HG03159 (cell line): ENCODE data around the gene DONSON.
"Not testable (repeated sequence)": the region's sequence is repeated elsewhere in the genome, so short reads cannot be mapped to it uniquely, and the experiment has no call there.

Experiments used
- ATAC-seq: cut with Tn5 transposase; IDR thresholded peaks from one replicate; pipeline ENCODE4 v1.9.1; 2021; ENCODE audit warnings: mild to moderate bottlenecking, moderate library complexity; ENCODE audit not compliant: unreplicated experiment

DONSON gene

GRCh38 chr21:33588485-33589335 is at the start of gene DONSON:
TSS of gene DONSON (minus strand) at chr21:33588684. CDS start at chr21:33588641, 43 bp downstream.
- ATAC-seq, result peak; percentile 82

- ATAC-seq, result no peak
Observed at GRCh38 chr21:33634254-33634653, 45.8 kb upstream of the DONSON start.

- ATAC-seq, result not testable (repeated sequence)
Observed at GRCh38 chr21:33626151-33626550, 37.7 kb upstream of the DONSON start.

GRCh38 chr21:33622253-33622652 is 33.8 kb upstream of the DONSON start:
- no peak for ATAC-seq

- no peak for ATAC-seq
Observed at GRCh38 chr21:33619726-33620125, 31.2 kb upstream of the DONSON start.

GRCh38 chr21:33618407-33618806 is 29.9 kb upstream of the DONSON start:
- no peak for ATAC-seq

GRCh38 chr21:33617565-33617964 is 29.1 kb upstream of the DONSON start:
- ATAC-seq, result not testable (repeated sequence)

GRCh38 chr21:33611006-33611744 is 22.7 kb upstream of the DONSON start:
- ATAC-seq, result no peak

- ATAC-seq, result no peak
Observed at GRCh38 chr21:33608559-33608958, 20.1 kb upstream of the DONSON start.

- ATAC-seq, result no peak
Observed at GRCh38 chr21:33598051-33598450, 9.6 kb upstream of the DONSON start.

- peak; percentile 27 for ATAC-seq
Observed at GRCh38 chr21:33587792-33588484, 546 bp downstream of the DONSON start.

- no peak for ATAC-seq
Observed at GRCh38 chr21:33586927-33587326, 1.6 kb downstream of the DONSON start.

GRCh38 chr21:33584455-33584854 is 4.0 kb downstream of the DONSON start:
- ATAC-seq, result no peak

GRCh38 chr21:33578959-33579542 is 9.4 kb downstream of the DONSON start:
- ATAC-seq, result no peak

- no peak for ATAC-seq
Observed at GRCh38 chr21:33578214-33578613, 10.3 kb downstream of the DONSON start.

GRCh38 chr21:33576741-33577141 is 11.7 kb downstream of the DONSON start:
- ATAC-seq, result not testable (repeated sequence)

GRCh38 chr21:33572350-33572749 is 16.1 kb downstream of the DONSON start:
- ATAC-seq, result no peak

- ATAC-seq, result no peak
Observed at GRCh38 chr21:33569991-33570390, 18.5 kb downstream of the DONSON start.

- no peak for ATAC-seq
Observed at GRCh38 chr21:33568448-33568847, 20.0 kb downstream of the DONSON start.

- ATAC-seq, result no peak
Observed at GRCh38 chr21:33567914-33568313, 20.6 kb downstream of the DONSON start.

GRCh38 chr21:33566514-33566913 is 22.0 kb downstream of the DONSON start:
- ATAC-seq, result no peak
